ENCODE results near the gene RTCA.

Gene RTCA

DNA sequence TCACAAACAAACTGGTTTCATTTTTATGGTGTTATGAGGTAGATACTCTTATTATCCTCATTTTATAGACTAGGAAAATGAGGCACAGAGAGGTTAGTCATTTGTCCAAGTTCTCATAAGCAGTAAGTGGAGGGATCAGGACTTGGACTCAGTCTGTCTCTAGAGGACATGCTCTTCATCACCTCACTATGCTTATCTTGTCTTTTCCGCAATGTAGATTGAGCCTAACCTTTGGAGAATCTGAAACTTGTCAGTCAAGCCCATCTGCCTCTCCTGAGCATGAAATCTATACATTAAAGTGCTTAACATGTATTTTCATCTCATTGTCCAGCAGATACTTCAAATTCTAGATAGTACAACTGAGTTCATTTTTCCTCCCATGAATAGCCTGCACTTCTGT lies 74.5 kb downstream of the RTCA start:
- H3K27ac Mint-ChIP-seq: no peak overlapping the region

DNA sequence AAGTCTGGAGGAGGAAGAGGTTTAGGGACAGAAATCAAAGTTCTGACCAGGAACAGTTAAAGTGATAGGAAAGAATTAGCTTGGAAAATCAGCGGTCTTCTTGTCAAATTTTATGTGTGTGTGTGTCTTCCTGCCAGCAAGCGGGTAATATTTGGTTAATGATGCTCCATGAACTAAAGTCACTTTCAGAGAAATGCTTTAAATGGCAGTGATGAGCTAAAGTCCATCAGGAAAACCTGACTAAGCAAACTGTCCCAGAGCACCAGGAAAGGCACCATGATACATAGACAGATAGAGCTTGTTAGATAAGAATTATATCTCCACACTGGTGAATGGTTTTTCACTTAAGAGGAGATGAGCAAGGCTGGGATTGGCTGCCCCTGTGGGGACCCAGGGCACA lies 76.3 kb downstream of the RTCA start:
- Mint-ChIP-seq H3K4me1 (no peaks in the 10 kb centered on the region), H3K36me3 (ENCODE audit: low read depth) (no peaks in the 10 kb centered on the region)

More for the DNA sequence above, 74.5 kb downstream of the RTCA start:
- Mint-ChIP-seq H3K36me3 (ENCODE audit: low read depth) (no peaks in the 10 kb centered on the region), H3K4me3 (no peak overlapping the region), H3K4me1 (no peaks in the 10 kb centered on the region), H3K27me3 (ENCODE audit: low read depth, poor library complexity) (peaks cover 8% of the 10 kb centered on the region), H3K9me3 (no peaks in the 10 kb centered on the region)
- TF ChIP-seq, protein P1, sequence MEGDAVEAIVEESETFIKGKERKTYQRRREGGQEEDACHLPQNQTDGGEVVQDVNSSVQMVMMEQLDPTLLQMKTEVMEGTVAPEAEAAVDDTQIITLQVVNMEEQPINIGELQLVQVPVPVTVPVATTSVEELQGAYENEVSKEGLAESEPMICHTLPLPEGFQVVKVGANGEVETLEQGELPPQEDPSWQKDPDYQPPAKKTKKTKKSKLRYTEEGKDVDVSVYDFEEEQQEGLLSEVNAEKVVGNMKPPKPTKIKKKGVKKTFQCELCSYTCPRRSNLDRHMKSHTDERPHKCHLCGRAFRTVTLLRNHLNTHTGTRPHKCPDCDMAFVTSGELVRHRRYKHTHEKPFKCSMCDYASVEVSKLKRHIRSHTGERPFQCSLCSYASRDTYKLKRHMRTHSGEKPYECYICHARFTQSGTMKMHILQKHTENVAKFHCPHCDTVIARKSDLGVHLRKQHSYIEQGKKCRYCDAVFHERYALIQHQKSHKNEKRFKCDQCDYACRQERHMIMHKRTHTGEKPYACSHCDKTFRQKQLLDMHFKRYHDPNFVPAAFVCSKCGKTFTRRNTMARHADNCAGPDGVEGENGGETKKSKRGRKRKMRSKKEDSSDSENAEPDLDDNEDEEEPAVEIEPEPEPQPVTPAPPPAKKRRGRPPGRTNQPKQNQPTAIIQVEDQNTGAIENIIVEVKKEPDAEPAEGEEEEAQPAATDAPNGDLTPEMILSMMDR (IDR thresholded peaks at IDR 0.05): no peak
- DNase-seq: no peak

More for the DNA sequence above, 76.3 kb downstream of the RTCA start:
- peak overlapping the region; percentile 42 for H3K27ac Mint-ChIP-seq
- no peaks in the 10 kb centered on the region for H3K9me3 Mint-ChIP-seq
- TF ChIP-seq, protein P1 (IDR thresholded peaks at IDR 0.05): no peak
- H3K27me3 Mint-ChIP-seq (ENCODE audit: low read depth, poor library complexity): peaks cover 7% of the 10 kb centered on the region
- DNase-seq: no peak
- no peak overlapping the region for H3K4me3 Mint-ChIP-seq
